HG03442 (cell line): ENCODE measurements around the gene MYO10.

Source experiments
- ATAC-seq: cut with Tn5 transposase; IDR thresholded peaks from one replicate; pipeline ENCODE4 v1.9.1; 2021; ENCODE audit warnings: mild to moderate bottlenecking, moderate library complexity; ENCODE audit not compliant: unreplicated experiment

The MYO10 gene

GRCh38 chr5:16943846-16944678 lies 8.0 kb upstream of the MYO10 start:
- ATAC-seq, result no peak

GRCh38 chr5:16937503-16938161 lies 1.5 kb upstream of the MYO10 start:
- ATAC-seq, result no peak

- no peak for ATAC-seq
Measured at GRCh38 chr5:16936989-16937438, 926 bp upstream of the MYO10 start.

- ATAC-seq, result peak; percentile 32
Measured at GRCh38 chr5:16935231-16936149, 598 bp downstream of the MYO10 start.

- no peak for ATAC-seq
Measured at GRCh38 chr5:16934677-16935153, 1.4 kb downstream of the MYO10 start.

- ATAC-seq, result peak; percentile 66
Measured at GRCh38 chr5:16934123-16934522, 2.0 kb downstream of the MYO10 start.

GRCh38 chr5:16933337-16933736 lies 2.8 kb downstream of the MYO10 start:
- no peak for ATAC-seq

- ATAC-seq, result no peak
Measured at GRCh38 chr5:16932401-16932800, 3.7 kb downstream of the MYO10 start.

- no peak for ATAC-seq
Measured at GRCh38 chr5:16931334-16932110, 4.6 kb downstream of the MYO10 start.

GRCh38 chr5:16930496-16930895 lies 5.6 kb downstream of the MYO10 start:
- ATAC-seq, result no peak

GRCh38 chr5:16929831-16930230 lies 6.3 kb downstream of the MYO10 start:
- ATAC-seq, result no peak

- ATAC-seq, result no peak
Measured at GRCh38 chr5:16929347-16929746, 6.7 kb downstream of the MYO10 start.

- no peak for ATAC-seq
Measured at GRCh38 chr5:16927613-16928012, 8.5 kb downstream of the MYO10 start.

GRCh38 chr5:16926417-16926816 lies 9.7 kb downstream of the MYO10 start:
- ATAC-seq, result no peak

GRCh38 chr5:16924206-16924605 lies 11.9 kb downstream of the MYO10 start:
- no peak for ATAC-seq

- no peak for ATAC-seq
Measured at GRCh38 chr5:16922430-16922829, 13.7 kb downstream of the MYO10 start.

- no peak for ATAC-seq
Measured at GRCh38 chr5:16921211-16921610, 14.9 kb downstream of the MYO10 start.

GRCh38 chr5:16920109-16920816 lies 15.8 kb downstream of the MYO10 start:
- ATAC-seq, result no peak

- no peak for ATAC-seq
Measured at GRCh38 chr5:16918891-16919671, 17.0 kb downstream of the MYO10 start.
